T-helper 22 cell (primary cell): ENCODE data around the gene MGAT4D.
"Not testable (repeated sequence)": the region's sequence is repeated elsewhere in the genome, so short reads cannot be mapped to it uniquely, and the experiment has no call there.

ENCODE experiments used
- DNase-seq: peaks from one replicate; pipeline ENCODE4 v3.0.0-alpha.2; 2020; ENCODE audit warnings: low read depth

MGAT4D gene

DNA sequence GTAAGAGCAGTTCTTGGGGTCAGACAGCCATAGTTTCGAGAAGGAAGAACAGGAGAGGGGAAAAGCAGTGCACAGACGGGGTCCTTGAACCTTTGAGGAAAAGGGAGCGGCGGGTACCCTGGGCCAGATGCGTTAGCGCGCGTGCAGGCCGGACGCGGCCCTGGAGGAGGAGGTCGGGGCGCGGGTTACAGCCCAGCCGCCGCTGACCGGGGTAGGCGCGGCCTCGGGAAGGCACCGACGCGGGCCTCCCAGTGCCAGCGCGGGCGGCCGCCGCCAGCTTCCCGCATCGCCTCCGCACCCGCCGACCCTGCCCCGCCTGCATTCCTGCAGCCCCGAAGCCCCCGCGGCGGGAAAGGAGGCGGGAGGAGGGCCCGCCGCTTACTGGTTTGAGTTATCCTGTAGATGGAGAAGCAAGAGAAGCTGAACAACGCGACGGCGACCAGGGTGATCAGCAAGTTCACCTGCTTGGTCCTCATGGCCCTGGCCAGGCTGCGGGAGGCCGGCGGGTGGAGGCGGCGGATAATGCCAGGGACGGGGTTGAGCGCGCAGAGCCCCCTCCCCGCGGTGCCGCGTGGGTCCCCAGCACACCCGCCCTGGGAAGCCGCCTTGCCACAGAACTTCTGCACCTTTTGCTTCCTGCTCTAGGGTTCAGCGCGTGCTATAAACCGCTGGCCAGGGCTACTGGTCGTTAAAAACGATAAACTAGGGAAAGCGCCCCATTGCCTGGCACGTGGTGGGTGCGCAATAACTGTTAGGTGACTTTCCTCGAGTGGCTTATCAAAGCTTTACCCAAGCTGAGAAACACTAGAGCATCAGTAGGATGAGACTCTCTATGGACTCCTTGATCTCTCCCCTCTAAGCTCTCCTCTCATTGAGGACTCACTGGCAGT is at the start of gene MGAT4D:
Gene MGAT4D, minus strand, starts transcription at position 547 of the 890 bp plus-strand sequence. Its CDS starts 71 bp downstream, at position 476.
- DNase-seq: no peak

GRCh38 chr4:140533951-140534480 is 35.9 kb upstream of the MGAT4D start:
- DNase-seq: no peak

DNA sequence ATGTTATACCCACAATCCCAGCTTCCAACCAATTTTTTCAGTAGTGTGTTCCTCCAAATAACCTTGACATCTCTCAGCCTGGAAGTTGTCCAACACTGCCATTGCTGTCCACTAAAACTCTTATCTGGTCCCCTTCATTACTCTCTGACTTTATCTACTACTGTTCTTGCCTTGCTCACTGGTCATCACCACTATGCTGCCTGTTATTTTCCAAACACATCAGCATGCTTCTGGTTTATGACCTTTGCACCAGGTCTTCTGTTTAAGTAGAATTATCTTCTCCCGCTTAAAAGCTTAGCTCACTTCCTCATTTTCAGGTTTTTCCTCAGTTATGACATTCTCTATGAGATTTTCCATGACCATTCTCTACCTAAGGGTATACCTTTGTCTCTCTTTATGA is 31.3 kb upstream of the MGAT4D start:
- no peak for DNase-seq

DNA sequence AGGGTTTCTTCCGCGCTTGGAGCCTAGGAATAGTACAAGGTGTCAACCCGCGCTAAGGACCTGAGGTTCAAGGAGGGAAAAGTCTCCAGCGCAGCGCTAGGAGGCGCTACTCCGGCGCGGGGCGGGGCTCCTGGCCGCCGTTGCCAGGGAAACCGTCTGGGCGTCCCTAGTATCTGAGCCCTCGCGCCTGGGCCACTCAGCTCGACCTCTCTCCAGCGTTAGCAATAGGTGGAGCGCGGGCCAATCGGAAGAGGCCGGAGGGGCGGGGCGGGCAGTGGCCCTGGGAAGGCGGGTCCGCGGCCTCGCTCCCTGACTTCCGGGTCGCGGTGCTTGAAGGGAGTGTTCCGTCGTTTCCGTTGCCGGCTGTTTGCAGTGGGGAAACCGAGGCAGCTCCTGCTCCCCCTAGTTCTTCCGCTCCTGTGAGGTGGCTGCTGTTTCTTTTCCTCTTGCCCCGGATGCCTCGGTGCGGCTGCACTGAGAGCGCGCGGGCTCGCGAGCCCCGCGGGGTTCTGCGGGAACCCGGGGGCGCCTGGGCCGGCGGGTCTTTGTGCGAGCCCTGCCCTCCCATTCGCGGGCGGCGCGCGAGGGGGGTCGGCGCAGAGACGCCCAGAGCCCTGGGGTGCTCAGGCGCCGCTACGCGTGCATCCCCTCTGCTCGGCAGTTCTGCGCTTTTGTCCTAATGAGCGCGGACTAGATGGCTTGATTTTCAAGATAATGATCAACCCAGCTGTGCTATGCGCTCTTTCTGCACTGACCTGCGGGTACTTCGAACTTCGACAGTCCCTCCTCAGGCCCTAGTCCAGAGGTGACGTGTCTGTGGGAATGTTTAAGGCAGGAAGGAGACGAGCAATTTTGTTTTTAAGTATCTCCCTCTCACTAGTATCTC is 26.0 kb upstream of the MGAT4D start, which contains the start of gene ELMOD2:
Gene ELMOD2, plus strand, starts transcription at position 312 of the 886 bp plus-strand sequence. CDS start 1,261 bp downstream, outside the sequence.
- DNase-seq: peak; percentile 95

- DNase-seq: no peak
Observed at GRCh38 chr4:140523370-140523856, 25.3 kb upstream of the MGAT4D start.

GRCh38 chr4:140515423-140515822 is 17.3 kb upstream of the MGAT4D start:
- no peak for DNase-seq

DNA sequence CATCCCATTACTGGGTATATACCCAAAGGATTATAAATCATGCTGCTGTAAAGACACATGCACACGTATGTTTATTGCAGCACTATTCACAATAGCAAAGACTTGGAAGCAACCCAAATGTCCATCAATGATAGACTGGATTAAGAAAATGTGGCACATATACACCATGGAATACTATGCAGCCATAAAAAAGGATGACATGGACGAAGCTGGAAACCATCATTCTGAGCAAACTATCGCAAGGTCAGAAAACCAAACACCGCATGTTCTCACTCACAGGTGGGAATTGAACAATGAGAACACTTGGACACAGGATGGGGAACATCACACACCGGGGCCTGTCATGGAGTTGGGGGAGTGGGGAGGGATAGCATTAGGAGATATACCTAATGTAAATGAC is 15.7 kb upstream of the MGAT4D start:
- not testable (repeated sequence) for DNase-seq

DNA sequence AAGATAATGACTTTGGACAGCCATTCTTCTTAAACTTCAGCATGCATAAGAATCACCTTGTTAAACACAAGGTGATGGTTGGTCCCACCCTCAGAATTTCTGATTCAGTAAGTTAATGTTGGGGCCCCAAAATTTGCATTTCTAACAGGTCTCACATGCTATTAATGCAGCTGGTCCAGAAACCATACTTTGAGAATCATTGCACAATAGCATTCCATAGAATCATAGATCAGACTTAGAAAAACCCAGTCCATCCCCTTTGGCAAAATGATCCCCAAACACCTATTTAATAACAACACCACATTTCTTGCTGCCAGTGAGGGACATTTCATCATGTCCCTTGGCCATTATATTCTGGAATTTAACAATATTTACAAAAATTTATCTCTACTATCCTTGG is 6.2 kb upstream of the MGAT4D start:
- no peak for DNase-seq

DNA sequence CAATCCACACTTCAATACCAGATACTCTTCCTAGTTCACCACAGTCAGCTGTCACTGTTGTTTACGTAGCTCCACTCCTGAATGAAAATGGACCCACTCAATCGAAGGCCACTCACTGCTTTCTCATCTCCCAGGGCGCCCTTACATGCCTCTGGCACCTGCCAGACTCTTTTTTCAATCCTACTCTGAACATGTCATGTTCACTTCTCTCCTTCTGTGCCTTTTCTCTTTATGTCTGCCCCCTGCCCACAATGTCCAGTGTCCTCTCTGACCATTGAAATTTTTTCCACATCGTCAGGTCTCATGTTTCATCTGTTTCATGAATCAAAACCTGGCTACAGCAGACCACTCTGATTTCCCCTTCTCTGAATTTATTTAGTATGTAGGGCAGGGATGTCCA is 1.3 kb upstream of the MGAT4D start:
- DNase-seq: no peak

GRCh38 chr4:140497405-140497746 is 717 bp downstream of the MGAT4D start:
- no peak for DNase-seq

GRCh38 chr4:140485939-140486338 is 12.2 kb downstream of the MGAT4D start:
- DNase-seq: no peak

DNA sequence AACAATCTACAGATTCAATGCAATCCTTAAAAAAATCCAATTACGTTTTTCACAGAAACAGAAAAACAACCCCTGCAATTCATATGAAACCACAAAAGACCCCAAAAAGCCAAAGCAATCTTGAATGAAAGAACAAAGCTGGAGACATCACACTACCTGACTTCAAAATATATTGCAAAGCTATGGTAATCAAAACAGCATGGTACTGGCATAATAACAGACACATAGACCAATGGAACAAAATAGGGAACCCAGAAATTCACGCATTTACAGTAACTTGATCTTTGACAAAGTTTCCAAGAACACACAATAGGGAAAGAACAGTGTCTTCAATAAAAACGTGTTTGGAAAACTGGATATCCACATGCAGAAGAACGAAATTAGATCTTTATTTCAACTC is 14.6 kb downstream of the MGAT4D start:
- DNase-seq: no peak

DNA sequence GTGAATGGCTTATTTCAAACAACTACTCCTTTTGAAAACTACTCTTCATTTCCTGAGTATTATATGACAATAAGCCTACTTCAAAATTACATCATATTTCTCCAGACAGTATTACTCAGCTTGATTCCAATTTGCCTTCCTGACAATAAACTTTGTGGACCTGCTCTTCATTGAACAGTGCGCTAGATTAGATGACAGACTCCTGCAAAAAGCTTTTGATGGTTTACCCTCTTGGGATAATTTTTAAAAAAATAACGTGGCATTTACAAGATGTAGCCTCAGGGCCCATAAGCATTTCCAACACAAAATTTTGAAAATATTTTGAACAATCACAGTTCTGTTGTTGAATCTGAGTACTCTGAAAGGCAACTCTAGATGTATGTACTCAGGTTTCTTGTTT is 25.9 kb downstream of the MGAT4D start:
- no peak for DNase-seq

GRCh38 chr4:140469791-140470733 is 28.0 kb downstream of the MGAT4D start:
- no peak for DNase-seq

GRCh38 chr4:140466146-140466545 is 31.9 kb downstream of the MGAT4D start:
- no peak for DNase-seq

GRCh38 chr4:140463614-140464013 is 34.5 kb downstream of the MGAT4D start:
- DNase-seq: no peak

GRCh38 chr4:140463182-140463581 is 34.9 kb downstream of the MGAT4D start:
- DNase-seq: no peak

DNA sequence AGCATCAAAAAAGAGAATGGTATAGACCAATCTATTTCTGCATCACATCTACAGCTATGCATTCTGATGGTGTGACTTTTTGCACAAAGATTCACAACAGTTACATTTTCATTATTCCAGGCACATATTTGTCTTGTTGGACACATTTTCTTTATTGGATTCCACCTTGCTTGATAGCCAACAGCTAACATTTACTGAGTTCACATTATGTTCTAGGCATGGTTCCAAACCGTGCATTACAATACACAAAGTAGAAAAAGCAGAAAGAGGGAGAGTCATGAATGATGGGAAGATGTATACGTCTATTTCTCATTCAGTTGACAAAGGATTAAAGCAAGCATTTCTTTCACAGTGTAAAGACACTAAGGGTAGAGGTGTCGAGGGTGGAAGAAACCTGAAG is 47.7 kb downstream of the MGAT4D start:
- no peak for DNase-seq

- DNase-seq: no peak
Observed at GRCh38 chr4:140448830-140449229, 49.3 kb downstream of the MGAT4D start.

DNA sequence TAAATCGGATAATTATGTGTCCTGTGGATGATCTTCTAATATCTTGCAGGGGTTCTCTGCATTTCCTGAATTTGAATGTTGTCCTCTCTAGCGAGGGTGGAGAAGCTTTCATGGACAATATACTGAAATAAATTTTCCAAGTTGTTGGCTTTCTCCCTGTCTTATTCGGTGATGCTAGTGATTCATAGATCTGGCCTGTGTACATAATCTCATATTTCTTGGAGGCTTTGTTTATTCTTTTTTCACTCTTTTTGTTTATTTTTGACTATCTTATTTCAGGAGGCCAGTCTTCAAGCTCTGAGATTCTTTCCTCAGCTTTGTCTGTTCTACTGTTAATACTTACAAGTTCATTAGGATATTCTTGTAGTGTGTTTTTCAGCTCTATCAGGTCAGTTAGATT is 49.9 kb downstream of the MGAT4D start:
- DNase-seq: no peak

GRCh38 chr4:140444347-140444746 is 53.7 kb downstream of the MGAT4D start:
- DNase-seq: not testable (repeated sequence)
